Stimulated activated CD8-positive, alpha-beta memory T cell treated with anti-CD3 and anti-CD28 coated beads, Interleukin-7, amount 100 ng/mL, for 48 hours (primary cell): ENCODE measurements around the gene KLHDC8A.

Experiments used
- DNase-seq, 2 donors: peaks; one replicate each; pipeline ENCODE4 v3.0.0-alpha.2; 2020; ENCODE audit warnings: low read depth in 1 of 2; ENCODE audit errors: extremely low read depth in 1 of 2

Gene KLHDC8A

GRCh38 chr1:205319081-205320018, 37.4 kb downstream of the KLHDC8A start:
- no peak for DNase-seq

DNA sequence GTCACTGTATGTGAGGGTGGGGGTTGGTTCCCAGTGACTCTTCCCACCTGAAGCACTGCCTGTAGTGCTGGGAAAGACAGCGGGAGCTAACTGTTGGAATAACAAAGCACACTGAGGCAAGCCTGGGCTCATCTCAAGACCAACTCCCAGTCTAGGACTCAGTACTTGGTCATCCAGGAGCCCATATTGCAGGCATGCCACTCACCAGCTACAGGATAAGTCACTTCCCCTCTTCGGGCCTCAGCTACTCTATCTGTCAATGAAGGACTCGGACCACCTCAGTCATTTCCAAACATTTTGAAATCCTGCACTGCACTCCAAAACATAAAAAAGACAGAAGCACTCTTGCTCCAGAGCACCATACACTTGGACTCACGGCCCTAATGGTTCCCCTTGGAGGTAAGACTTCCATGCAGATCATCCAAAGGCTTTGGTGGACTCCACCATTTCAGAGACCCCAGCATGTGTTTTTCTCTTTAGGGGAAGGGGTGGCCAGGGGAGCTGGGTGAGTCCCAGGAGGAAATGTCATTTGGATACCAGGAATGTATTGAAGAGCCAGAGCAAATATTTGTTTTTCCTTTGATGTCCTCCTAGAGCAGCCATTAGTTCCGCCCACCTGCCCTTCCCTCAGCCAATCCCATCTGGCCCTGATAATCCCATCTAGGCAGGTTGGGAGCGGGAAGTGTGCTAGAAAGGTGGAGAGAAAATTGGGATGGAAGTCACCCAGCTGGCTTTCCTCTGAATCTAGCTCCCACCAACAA, 38.3 kb downstream of the KLHDC8A start:
- DNase-seq: no peak

DNA sequence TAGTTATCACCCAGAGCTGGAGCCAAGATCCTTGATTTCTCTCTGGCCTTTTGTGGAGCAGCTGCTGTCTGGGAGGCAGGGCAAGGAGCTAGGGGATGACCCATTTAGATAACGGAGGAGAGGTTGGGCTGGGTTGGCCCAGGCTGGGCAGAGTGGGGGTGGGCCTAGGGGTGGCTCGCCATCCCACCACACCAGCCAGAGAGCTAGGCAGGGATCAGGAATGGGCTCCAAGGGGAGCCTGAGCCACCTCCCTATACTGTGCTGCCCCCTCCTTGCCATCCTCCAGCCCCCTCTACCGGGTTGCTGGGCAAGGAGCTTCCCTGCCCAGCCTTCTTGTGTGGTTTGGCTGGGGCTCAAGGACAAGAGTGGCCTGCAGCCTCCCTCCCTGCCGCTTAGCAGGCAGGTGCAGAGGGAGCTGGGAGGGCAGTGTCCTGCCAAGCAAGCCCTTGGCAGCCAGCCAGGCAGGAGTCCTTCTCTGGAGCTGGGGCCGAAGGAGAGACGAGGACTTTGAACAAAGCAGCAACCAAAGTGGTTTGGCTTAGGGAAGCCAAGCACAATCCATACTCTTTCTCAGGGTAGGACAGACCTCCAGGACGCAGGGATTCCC, 39.3 kb downstream of the KLHDC8A start:
- DNase-seq: no peak

GRCh38 chr1:205316161-205316566, 40.6 kb downstream of the KLHDC8A start:
- DNase-seq: no peak

GRCh38 chr1:205315008-205315618, 41.6 kb downstream of the KLHDC8A start:
- no peak for DNase-seq

- no peak for DNase-seq
Observed at GRCh38 chr1:205313563-205314308, 43.0 kb downstream of the KLHDC8A start.

GRCh38 chr1:205312866-205313562, 43.7 kb downstream of the KLHDC8A start:
- DNase-seq: no peak

DNA sequence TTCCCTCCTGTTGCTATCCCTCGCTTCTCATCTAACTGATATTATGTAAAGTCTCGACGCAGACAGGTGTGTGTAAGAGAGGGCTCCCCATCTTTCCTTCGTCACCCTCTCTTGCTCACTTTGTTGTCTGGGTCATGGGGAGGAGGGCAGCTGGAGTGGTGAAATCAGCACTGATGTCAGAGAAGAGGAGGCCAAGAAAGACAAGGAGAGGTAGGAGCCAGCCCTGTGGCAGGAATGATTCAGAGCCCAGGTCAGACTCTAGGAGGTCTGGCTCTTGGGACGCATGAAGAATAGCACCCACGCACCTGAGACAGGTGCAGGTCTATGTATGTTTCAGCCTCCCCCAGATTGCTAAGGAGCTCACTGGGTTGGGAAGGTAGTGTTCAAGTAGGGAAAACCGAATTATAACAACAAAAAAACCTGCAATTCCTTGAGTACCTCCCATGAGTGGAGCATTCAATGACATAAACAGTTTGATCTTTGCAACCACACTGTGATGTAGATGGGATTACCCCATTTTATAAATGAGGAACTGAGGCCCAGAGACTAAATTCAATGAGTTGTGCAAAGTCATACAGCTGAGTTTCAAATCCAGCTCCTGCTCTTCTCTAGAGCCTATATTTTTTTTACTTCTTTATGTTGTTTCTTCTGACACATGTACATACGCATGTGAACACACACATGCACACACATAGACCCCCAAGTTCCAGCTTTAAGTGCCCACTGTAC, 45.6 kb downstream of the KLHDC8A start:
- DNase-seq: no peak

GRCh38 chr1:205309741-205310140, 47.0 kb downstream of the KLHDC8A start:
- no peak for DNase-seq

DNA sequence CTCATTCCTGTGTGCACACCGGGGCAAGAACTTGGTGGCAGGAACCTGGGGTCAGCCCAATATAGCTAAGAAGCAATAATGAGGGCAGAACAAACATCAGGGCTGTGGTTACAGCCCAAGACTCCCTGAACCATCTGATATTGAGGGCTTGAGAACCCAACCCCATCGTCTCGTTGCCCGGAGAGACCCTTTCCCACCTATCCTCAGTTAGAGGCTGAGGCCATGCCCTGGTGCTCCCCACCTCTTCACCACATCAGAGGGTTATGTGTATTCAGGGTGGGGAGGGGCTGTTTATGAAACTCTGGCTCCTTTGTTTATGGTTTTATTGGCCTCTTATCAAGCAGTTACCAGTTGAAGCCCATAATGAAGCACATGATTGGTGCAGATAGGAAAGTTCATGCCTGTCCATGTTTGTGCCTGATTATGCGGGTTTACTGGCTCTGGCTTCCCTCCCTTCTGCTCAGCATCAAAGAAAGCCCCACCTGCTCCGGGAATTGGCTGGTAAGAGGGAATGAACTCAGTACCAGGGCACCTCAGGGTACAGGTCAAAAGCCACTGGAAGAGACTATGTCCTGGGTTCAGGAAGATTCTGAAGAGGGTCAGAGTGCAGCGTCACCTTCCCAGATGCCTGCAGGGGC, 49.7 kb downstream of the KLHDC8A start:
- DNase-seq: no peak

DNA sequence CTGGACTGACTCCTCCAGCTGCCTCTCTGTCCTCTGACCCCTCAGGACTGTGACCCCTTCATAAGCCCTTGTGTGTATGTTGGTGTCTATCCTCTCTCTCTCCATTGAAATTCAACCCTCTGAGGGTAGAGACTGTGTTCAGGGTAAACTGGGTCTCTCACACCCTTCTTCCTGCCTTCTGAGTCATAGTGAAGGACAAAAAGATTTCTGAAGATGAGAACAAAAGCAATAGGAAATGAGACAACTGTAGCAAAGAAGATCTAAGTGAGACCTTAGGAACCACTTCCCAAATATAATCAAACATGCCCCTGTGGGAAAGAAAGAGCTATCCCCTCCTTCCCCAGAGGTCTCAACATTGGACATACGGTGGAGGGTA, 52.0 kb downstream of the KLHDC8A start:
- no peak for DNase-seq

DNA sequence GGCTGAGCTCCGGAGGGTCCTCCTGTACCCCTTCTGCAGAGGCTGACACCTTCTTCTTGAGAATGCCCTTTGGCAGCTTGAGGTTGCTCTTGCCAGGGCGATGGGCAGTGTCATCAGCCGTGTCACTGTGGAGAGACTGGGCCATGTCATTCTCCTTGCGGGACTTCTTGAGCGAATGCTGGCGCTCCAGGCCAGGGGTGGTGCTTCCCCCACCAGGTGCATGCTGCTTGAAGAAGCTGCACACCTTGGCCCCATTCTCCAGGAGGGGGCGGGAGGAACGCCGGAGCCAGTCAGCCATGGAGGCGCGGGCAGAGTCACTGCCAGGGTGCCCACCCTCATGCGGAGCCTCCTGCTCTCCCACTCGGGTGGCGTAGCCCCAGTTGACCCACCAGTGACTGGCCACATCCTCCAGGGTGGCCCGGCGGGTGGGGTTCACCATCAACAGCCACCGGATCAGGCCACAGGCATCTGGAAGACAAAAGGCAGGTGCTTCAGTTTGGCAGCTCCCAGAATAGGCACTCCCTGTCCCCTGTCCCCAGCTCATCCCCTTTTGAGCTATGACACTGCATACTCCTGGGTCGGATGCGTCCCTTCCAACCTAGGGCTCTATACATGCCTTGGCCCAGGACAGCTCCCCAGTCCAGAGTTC, 52.6 kb downstream of the KLHDC8A start:
- DNase-seq: no peak

GRCh38 chr1:205303247-205303888, 53.4 kb downstream of the KLHDC8A start:
- no peak for DNase-seq

GRCh38 chr1:205301842-205302588, 54.7 kb downstream of the KLHDC8A start:
- DNase-seq: no peak

DNA sequence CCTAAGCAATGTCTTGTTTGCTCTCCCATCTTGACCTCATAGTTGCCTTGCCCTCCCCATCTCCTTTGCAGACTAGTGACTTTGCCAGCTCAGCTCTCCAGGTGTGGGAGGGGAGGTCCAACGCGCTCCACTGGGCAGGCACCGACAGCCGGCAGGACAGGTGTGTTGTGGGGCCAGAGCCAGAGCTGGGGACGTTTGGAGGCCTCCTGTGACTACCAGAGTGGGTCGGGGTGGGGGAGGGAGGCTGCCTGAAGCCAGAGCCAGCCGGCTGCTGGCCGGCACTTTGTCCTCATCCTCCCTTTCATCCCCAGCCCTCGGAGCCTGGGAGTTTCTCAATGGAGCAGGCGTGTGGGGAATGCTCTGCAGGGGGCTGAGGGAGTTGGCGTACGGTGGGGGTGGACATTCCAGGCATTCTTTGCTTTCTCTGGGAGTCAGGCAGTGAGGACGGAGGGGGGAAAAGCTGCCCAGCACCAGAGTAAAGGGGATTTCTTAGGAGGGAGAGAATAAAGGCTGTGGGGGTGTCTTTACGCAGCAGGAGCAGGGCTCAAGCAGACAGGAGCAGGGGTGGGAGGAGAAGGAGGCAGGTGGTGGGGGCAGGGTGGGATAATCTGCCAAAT, 55.4 kb downstream of the KLHDC8A start:
- no peak for DNase-seq

- DNase-seq: no peak
Observed at GRCh38 chr1:205300149-205300548, 56.6 kb downstream of the KLHDC8A start.
